T1000 (cell line): ENCODE measurements around the gene DSG3.

Source experiments
- DNase-seq: peaks from one replicate; lab custom pipeline; 2025; ENCODE audit warnings: mixed read lengths; lab: John Stamatoyannopoulos, UW

The DSG3 gene

DNA sequence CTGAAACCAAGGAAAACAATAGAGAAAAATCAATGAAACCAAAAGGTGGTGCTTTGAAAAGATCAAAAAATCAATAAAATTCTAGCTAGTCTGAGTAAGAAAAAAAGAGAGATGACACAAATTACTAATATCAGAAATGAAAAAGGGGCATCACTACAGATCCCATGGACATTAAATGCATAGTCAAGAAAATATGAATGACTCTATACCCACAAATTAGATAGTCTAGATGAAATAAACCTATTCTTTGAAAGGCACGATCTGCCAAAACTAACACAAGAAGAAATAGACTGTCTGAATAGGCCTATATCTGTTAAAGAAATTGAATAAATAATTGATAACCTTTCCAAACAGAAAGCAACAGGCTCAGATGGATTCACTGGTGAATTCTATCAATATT, 15.2 kb upstream of the DSG3 start:
- no peak for DNase-seq

DNA sequence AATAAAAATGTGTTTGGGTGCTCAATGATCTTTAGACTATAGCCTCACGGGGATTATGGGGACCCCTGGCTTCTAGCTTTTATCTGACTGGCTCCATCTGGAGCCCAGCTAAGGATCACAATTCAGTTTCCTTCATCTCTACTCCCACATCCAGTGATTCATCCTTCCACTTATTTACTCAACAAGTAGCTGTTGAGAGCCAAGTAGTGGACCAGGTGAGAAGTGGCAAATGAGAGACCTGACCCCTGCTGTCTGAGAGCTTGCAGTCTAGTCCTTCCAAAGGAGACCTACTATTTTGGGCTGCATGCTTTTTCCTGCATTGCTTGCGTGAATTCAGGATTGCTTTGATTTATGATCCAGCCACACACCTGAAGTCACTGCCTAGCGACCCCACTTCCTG, 10.7 kb upstream of the DSG3 start:
- no peak for DNase-seq

DNA sequence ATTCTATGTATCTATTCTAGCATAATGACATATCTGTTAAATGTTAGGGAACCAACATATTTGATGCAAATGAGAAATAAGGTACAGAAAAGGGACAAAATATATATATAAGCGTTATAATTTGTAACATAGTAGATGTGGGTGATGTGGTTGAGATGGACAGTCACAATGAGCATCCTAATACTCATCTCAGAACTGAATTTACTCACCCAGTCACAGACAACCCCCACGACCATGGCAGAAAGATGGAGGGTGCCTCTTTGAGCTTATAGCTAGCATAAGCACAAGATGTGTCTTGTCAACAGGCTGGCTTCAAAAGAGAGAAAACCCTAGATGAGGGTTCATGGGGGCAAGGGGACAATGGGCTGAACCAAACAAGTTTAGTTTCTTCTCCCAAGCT, 9.1 kb upstream of the DSG3 start:
- DNase-seq, result no peak

DNA sequence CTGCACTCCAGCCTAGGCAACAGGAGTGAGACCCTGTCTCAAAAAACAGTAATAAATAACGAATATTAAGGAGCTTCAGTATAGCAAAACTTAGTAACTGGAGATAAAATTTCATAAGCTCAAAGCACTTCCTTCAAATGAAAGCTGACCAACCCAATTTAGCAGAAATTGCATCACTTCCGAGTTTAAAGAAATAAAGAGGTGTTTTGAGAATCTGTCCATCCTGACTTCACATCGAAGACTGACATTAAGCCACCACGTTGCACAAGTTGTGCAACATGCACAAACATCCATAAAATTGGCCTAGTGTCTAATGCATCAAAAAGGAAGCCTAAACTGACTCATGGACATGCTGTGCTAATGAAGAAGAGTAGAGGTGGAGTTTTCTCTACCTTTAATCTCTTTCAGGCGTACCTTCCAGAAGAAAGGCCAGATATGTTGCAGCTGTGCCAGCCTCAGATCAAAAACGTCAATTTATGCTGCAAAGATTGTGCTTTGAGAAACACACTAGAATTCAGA, 7.7 kb upstream of the DSG3 start:
- no peak for DNase-seq

DNA sequence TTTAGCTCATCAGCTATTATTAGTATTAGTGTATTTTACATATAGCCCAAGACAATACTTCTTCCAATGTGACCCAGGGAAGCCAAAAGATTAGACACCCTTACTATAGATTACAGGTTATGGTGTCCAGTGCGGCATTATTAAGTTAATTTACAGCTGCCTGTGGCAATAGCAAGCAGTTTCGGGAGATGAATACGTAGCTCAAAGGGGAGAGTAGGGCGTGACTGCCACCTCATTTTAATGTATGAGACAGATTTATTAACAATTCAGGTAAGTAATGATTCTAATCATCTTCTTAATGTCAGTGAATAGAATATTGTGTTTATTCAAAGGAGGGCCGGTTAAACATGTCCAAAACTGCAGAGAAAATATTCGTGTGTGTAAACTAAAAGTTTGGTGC, 6.8 kb upstream of the DSG3 start:
- no peak for DNase-seq

DNA sequence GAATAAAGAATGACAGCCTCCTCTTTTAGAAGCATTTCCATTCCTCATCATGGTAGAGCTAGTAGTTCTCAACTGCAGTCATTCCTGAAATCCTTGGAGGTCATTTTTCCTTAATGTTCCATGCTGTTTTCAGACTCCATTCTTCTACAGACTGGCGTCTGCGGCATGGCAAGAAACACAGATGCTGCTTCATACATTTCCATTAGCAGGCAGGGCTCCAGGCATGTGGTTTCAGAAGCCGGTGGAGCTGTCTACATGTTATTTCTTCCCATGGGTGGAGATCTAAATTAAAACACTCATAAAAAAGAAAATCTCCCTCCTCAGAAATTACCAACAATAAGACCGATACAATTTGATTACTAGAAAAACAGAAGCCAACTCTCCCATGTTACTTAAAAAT, 6.0 kb upstream of the DSG3 start:
- no peak for DNase-seq

DNA sequence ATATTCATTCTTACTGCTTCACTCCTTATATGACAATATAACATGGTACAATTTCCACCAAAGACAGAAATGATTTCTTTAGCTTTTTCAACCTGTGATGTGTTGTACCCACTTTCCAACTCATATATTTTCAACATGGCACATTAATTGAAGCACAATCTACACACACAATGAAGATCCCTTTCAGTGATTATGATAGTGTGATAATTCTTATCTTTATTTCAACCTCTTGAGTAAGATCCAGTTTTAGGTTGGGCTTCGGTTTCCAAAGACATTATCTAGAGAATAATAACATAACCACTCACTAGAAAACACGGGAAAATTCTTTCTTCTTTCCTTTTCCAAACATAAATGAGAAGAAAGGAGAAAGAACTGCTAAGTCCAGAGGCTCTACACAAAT, 3.4 kb upstream of the DSG3 start:
- DNase-seq, result no peak

DNA sequence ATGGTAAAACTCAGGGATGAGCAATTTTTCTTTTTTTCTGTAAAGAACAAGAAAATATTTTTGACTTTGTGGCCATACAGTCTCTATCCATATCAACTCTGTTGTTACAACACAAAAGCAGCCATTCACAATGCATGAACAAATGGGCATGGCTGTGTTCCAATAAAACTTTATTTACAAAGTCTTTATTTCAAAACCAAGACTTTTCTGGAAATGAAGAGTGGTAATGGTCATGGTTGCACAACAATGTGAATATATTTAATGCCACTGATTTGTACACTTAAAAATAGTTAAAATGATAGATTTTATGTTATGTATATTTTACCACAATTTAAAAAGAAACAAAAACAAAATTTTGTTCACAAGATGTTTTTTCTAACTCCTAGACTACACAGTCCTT, 1.6 kb upstream of the DSG3 start:
- no peak for DNase-seq

DNA sequence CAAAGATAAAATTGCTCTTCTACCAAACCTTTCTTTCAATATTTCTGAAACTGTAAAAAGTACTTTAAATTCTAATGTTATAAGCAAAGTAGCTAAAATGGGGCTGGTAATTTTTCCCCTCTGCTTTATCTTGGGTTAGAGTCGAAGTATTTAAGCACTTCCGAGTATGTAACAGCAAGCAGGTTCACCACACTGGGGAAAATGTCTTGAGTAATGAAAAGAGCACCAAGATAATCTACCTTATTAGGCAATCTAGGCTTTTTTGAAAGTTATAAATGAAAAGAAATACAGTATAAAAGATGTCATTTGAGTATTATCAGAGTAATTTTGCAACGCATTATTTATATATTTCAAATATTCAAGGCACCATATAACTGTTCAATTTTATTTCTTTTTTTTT, 687 bp upstream of the DSG3 start:
- no peak for DNase-seq

DNA sequence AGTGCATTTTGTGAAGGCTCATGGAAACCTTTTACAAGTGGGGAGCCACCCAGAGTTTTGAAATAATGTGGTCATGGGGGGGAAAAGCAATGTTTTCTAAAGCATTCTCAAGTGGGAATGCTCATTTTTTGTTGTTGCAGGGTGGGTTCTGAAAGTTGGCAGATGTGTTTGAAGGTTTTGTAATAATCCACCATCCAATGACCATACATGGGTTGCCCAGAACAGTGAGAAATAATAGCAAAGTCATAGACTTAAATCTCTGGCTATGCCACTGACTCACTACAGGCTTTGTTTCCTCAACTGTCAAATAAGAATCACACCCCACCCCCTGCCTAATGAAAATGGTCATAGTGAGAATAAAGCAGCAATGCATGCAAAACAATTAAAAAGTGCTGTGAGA, 2.9 kb downstream of the DSG3 start:
- no peak for DNase-seq

DNA sequence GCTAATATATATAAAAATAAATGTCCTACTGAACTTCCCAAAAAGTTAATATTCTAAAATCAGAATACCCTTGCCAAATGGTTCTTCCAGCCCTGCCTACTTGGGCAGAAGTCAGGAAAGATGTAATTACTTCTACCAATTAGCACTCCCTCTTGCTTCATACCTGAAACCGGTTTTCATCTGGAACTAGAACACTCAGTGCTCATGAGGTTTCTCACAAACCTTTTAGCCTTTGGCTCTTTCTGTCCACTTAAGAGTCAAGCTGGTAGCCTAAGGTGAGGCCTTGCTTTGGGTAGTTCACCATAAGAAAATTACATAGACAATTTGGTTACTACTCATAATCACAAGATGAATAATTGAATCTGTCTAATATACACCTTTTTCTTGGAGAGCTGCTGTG, 4.1 kb downstream of the DSG3 start:
- no peak for DNase-seq

DNA sequence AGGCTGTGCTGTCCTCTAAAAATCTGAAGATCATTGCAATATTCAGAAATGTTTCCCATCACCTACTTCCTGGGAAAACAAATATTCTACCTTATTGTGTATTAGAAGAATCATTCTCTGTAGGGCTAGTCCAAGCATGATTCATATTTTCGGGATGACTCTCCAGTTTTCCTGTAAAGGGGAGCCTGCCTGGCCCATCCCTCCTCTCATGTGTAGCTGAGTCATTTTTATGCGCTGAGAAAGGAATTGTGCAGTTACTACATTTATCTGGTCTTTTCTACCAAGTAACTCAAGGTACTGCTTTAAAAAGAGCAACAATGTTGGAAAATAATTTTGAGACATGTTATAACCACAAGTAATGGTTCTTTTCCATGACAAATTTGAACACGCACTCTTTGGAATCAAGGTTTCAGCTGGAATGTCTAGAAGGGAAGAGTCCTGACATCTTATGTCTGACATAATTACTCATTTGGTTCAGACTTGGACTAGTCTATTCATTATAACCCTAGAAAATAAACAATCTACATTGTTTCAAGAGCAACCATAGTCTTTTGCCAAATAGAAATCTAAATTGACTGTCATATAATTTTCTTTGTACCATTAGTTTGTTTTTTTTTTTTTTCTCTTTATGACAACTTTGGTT, 6.6 kb downstream of the DSG3 start:
- DNase-seq, result peak; percentile 4

DNA sequence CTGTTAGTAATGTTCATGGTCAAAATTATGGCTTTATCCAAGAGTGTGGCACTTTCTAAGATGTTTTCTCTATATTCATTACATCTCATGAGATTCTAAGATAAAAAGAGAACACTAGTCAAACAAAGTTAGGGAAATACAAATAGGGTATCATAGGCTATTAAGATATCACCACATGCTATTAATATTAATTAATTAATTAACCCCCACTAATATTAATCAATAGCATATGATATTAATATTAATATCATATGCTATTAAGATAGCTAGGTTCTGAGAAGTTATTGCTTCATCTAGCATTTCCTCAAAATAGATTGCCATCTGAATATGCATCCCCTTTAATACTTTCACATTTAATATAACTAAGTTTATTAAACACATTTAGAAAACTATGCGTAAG, 22.1 kb downstream of the DSG3 start:
- DNase-seq, result no peak

DNA sequence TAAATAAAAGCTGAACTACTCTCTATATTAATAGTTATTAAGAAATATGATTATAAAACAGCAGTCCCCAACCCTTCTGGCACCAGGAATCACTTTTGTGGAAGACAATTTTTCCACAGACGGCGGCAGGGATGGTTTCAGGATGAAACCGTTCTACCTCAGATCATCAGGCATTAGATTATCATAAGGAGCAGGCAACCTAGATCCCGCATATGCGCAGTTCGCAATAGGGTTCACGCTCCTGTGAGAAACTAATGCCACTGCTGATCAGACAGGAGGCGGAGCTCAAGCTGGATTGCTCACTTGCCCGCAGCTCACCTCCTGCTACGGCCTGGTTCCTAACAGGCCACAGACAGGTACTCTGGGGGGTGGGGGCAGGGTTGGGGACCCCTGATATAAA, 31.1 kb downstream of the DSG3 start:
- DNase-seq, result no peak

DNA sequence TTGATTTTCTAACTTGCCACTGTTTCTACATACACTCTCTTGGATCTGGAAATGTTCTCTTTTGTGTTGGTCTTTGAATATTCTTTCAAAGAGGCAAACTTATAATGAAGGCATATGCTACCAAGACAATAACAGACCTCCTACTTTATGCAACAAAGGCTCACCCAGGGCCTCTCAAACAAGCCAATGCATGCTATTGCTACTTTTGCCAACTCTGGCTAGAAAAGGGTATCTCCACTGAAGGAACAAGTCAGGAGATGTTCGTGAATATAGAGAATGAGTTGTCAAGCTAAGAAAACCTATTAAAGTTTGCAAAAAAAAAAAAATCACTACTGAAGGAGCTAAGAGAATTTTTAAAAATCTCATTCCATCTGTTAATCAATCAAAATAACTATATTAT, 34.5 kb downstream of the DSG3 start:
- DNase-seq, result no peak

DNA sequence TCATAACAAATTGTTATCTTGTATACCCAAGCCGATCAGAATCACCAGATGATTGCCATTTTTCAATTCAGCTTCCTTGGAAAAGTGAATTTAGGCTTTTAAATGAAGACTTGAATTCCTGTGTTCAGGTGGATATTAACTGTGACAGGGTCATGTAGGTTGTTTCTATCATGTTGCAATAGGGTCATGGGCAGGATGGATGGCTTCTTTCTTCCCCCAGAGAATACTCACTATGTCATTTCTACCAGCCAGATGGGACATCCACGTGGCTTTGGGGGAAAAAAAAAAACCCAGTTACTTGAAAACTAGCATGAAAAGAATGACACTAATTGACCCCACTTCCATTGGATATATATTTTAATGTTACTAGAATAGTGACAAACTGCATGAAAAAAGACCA, 35.9 kb downstream of the DSG3 start:
- DNase-seq, result no peak

DNA sequence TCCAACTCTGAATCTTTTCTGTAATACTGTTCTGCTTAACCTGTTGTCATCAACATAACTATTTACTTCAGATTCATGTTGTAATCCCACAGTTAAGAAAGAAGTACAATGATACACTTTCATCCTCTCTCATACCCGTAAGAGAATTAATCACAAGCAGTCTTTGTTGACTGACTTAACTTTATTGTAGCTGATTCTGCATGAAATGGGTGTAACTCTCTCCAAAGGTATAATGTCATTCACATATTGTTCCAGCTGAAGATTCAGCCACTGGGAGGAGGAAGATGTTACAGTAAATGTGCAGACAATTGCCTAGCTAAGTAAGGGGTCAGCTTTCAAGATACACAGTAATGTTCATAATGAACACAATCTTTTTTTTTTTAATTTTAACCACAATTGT, 36.9 kb downstream of the DSG3 start:
- DNase-seq, result no peak

DNA sequence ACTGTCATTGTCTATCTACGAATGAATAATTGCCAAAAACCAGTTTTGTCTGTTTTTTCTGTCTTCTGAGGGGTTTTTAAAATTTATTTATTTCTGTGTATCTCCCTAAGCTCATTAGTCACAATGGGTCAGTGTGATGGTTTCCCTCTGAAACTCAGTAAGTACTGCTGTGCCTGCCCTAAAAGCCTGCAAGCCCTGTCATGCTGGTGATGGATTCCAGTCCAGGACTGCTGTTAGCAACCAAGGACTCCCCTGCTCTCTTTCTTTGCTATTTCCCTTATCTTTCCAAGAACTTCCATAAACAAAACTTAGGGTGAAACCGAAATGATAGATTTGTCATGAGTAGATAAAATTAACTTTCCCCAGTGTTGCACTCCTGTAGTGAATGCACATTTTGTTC, 38.6 kb downstream of the DSG3 start:
- no peak for DNase-seq

DNA sequence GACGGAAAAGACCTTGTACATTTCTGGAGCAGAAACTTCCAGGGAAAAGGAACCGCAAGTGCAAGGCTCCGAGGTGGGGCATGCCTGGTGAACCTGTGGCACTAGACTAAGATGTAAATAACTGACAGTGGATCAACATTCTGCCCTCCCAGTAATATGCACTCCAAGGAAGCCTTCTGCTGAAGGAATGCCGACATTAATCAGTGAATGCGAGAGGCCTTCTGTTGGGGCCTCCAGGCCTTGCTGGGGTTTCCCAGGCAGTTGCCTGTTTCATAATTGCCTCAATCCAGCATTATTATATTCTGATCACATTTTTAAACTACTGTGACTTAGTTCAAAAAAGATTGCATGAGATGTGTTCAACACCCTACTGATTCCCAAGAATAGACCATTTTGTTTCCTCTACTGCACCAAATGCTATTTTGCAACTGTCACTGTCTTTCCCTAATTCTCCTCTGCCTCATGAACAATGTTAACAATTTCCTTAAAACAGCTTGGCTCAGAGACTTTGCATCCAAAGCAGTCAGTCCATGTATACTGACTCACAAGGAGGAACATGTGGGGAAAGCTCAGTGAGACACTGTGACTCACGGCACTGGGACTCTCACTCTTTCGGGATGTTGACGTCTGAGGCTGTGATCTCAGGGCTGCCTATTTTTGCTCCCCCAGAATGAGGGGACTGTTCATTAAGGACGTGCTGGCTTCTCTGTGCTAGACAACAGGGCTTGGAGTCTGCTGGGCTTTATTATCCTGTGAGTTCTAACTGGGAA, 39.9 kb downstream of the DSG3 start:
- DNase-seq, result no peak

DNA sequence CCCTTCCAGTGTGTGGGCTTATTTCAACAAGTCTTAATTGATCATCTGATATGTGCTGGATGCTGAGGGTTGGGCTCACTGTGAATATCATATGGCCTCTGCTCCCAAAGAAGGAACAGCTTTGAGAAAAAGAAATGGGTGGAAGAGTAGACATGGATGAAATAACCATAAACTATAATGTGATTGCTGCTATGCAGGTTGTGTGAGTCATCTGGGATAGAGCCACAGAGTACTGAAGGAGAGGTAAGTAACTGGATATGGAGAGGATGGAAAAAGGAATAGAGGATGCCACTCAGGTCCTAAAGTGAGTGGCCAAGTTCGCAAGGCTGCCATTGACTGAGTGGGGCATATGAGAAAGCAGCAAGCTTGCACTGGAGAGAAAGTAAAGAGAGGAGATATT, 41.8 kb downstream of the DSG3 start:
- DNase-seq, result no peak

DNA sequence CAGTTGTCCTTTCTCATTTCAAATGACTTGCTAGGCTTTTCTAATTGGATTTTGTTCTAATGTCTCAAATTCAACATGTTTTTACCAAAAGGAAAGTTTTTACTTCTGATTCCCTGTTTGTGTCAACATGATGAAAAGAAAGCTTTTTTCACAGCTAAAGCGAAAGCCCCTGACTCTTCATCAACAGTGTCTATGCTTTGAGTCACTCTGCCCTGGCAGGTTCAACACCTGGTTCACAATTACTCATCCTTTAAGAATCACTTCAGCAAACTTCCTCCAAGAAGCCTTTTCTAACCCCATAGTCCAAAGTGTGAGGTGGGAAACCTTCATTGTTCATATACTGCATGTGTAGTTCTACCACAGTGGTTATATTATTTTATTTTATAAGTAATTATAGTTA, 42.8 kb downstream of the DSG3 start:
- DNase-seq, result no peak

DNA sequence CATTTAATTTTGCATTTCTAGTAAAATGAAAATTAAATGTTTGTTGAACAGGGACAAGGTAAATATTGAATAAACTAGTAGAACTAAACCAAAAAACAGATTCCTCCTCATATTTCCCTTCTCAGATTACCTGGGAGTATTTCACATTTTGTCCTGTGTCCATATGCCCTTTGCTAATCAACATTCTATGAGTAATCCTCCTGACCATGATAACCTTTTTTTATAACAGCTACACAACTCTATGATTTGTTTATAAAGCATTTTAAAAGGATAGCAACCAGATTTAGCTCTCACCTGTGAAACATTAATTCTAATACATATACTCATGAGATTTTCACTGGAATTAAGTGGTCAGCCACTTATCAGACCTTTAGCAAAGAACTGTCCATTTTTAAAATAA, 43.3 kb downstream of the DSG3 start:
- no peak for DNase-seq

DNA sequence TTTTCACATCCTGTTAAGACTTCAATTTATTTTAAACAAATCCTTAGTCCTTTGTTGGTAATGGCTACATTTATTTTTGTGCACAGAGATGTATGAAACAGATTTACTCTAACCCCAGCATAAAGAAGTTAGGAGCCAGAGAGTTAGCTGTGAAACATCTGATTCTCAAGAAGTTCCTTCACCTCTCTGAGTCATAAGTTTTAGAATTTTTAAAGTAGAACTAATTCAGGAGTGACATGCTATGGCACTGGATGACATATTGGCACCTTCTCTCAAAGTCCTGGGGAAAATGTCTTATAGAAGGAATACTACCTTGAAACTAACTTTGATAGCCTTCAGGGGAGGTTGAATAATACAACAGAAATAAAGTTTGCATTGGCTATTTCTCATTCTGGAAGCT, 44.0 kb downstream of the DSG3 start:
- no peak for DNase-seq

DNA sequence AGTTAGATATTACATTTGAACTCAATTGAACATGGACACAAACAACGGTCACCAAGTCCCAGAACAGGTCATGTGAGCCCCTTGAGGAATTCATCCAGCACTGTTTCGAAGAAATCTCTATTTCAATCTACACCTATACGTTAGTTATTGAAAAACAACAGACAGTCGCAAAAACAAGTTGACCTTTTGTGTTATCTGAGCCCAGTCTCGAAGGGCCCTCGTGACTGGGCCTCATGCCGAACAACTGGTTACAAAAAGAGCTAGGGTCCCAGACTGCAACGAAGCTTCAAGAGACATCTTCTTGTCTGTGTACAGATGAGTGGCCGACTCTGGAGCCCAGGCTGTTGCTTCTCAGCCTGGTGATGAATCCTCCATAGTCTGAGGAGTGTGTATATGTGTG, 45.1 kb downstream of the DSG3 start:
- DNase-seq, result no peak
